ENCODE data around the gene TMEM221.

The TMEM221 gene

GRCh38 chr19:17490411-17490810 lies 41.9 kb upstream of the TMEM221 start:
- H3K4me3 ChIP-seq (ENCODE audit: low read depth, low read length), result no peak overlapping the region
- no peak for TF ChIP-seq ZBTB21 (tag by site-specific recombination; IDR thresholded peaks at IDR 0.05)
- no peak for TF ChIP-seq SP7 (tag by site-specific recombination; IDR thresholded peaks at IDR 0.05)
- no peak for TF ChIP-seq ZNF792 (tag by site-specific recombination; IDR thresholded peaks at IDR 0.05)
- no peak for TF ChIP-seq ZNF174 (tag by site-specific recombination; IDR thresholded peaks at IDR 0.05)
- no peak for TF ChIP-seq ZNF488 (tag by site-specific recombination; IDR thresholded peaks at IDR 0.05)
- no peak for TF ChIP-seq ZNF324 (tag by site-specific recombination; IDR thresholded peaks at IDR 0.05)
- TF ChIP-seq ZNF23 (tag by site-specific recombination; IDR thresholded peaks at IDR 0.05; ENCODE audit: borderline replicate concordance), result no peak
- TF ChIP-seq SP2 (tag by site-specific recombination; IDR thresholded peaks at IDR 0.05), result no peak
- TF ChIP-seq ZNF645 (tag by site-specific recombination; IDR thresholded peaks at IDR 0.05), result no peak
- TF ChIP-seq ZNF548 (tag by site-specific recombination; IDR thresholded peaks at IDR 0.05), result no peak
- no peak for TF ChIP-seq ZNF585B (tag by site-specific recombination; IDR thresholded peaks at IDR 0.05)
- no peaks in the 10 kb centered on the region for H3K9me3 ChIP-seq (ENCODE audit: control insufficient read depth, insufficient read depth, low read depth, low read length)
- ChIA-PET CTCF (no interaction called here), POLR2A (no interaction called here)
- 0 out of 2 replicates have a peak, but pooled peaks cover 2% of the 10 kb centered on the region for H3K4me1 ChIP-seq (ENCODE audit: control insufficient read depth, insufficient read depth, low read length)
- no peaks in the 10 kb centered on the region for H3K36me3 ChIP-seq (ENCODE audit: control insufficient read depth in 2 of 2, insufficient read depth in 1 of 2, low read length in 2 of 2)
- H3K27ac ChIP-seq (ENCODE audit: extremely low read depth, low read depth, low read length), result no peak overlapping the region

- Histone ChIP-seq H3K4me1 (ENCODE audit: control insufficient read depth, insufficient read depth, low read length) (0 out of 2 replicates have a peak, but pooled peaks cover 2% of the 10 kb centered on the region), H3K4me3 (ENCODE audit: low read depth, low read length) (no peak overlapping the region), H3K9me3 (ENCODE audit: control insufficient read depth, insufficient read depth, low read depth, low read length) (no peaks in the 10 kb centered on the region), H3K27ac (ENCODE audit: extremely low read depth, low read depth, low read length) (no peak overlapping the region), H3K36me3 (ENCODE audit: control insufficient read depth in 2 of 2, insufficient read depth in 1 of 2, low read length in 2 of 2) (no peaks in the 10 kb centered on the region)
- CTCF ChIA-PET, result interaction anchor here (0.5 to 0.6 kb wide), 2 partner anchors 48 to 272 kb away, joined by 3 to 6 read pairs; no protein-coding TSS in a partner anchor
- POLR2A ChIA-PET, result no interaction called here
- TF ChIP-seq KLF16 (tag by site-specific recombination; IDR thresholded peaks at IDR 0.05), result no peak
- TF ChIP-seq ZNF394 (tag by site-specific recombination; IDR thresholded peaks at IDR 0.05; ENCODE audit: borderline replicate concordance), result no peak
- no peak for TF ChIP-seq ZNF449 (tag by site-specific recombination; IDR thresholded peaks at IDR 0.05)
- no peak for TF ChIP-seq ZNF211 (tag by site-specific recombination; IDR thresholded peaks at IDR 0.05; ENCODE audit: low read depth)
- peak; percentile 23; the same call in 1 of the 2 replicates for TF ChIP-seq ZNF335 (tag by site-specific recombination; conservative IDR thresholded peaks at IDR 0.05)
- TF ChIP-seq ZNF707 (tag by site-specific recombination; IDR thresholded peaks at IDR 0.05), result no peak
- TF ChIP-seq ZNF580 (tag by site-specific recombination; IDR thresholded peaks at IDR 0.05), result peak; percentile 34; the same call in 1 of the 2 replicates
- TF ChIP-seq TRIM28 (IDR thresholded peaks at IDR 0.05; ENCODE audit: borderline replicate concordance, low read length), result no peak
- TF ChIP-seq ZNF776 (tag by site-specific recombination; IDR thresholded peaks at IDR 0.05; ENCODE audit: borderline replicate concordance), result no peak
- TF ChIP-seq ATF2 (tag by site-specific recombination; IDR thresholded peaks at IDR 0.05; ENCODE audit: low read depth), result no peak
Measured at GRCh38 chr19:17489392-17490030, 41.0 kb upstream of the TMEM221 start.

Data from HEK293 (cell line).